Fibroblast of villous mesenchyme (primary cell): ENCODE data around the gene NCKAP5L. TPM values are rescaled to one million over a fixed set of nuclear protein-coding genes. Genes with fewer than 3 reads are reported as not detected.

Experiments
- DNase-seq: peaks from one replicate; pipeline ENCODE4 v3.0.0-alpha.2; 2010; ENCODE audit warnings: low read depth
- H3K4me3 ChIP-seq: 2 replicates; pipeline ENCODE4 v1.5.1; 2011; ENCODE audit warnings: low read depth, mild to moderate bottlenecking, low read length
- CTCF ChIP-seq: IDR thresholded peaks from 2 replicates; pipeline ENCODE4 v1.5.1; 2012; ENCODE audit warnings: low read depth, mild to moderate bottlenecking, low read length; ENCODE audit not compliant: insufficient read depth
- total RNA-seq: library from RNA; depleted of rRNA; stranded (reverse); fragments of >200 nt; gene quantifications from 2 replicates; pipeline ENCODE4 v1.2.3, GENCODE V29; 2012

Gene NCKAP5L, protein sequence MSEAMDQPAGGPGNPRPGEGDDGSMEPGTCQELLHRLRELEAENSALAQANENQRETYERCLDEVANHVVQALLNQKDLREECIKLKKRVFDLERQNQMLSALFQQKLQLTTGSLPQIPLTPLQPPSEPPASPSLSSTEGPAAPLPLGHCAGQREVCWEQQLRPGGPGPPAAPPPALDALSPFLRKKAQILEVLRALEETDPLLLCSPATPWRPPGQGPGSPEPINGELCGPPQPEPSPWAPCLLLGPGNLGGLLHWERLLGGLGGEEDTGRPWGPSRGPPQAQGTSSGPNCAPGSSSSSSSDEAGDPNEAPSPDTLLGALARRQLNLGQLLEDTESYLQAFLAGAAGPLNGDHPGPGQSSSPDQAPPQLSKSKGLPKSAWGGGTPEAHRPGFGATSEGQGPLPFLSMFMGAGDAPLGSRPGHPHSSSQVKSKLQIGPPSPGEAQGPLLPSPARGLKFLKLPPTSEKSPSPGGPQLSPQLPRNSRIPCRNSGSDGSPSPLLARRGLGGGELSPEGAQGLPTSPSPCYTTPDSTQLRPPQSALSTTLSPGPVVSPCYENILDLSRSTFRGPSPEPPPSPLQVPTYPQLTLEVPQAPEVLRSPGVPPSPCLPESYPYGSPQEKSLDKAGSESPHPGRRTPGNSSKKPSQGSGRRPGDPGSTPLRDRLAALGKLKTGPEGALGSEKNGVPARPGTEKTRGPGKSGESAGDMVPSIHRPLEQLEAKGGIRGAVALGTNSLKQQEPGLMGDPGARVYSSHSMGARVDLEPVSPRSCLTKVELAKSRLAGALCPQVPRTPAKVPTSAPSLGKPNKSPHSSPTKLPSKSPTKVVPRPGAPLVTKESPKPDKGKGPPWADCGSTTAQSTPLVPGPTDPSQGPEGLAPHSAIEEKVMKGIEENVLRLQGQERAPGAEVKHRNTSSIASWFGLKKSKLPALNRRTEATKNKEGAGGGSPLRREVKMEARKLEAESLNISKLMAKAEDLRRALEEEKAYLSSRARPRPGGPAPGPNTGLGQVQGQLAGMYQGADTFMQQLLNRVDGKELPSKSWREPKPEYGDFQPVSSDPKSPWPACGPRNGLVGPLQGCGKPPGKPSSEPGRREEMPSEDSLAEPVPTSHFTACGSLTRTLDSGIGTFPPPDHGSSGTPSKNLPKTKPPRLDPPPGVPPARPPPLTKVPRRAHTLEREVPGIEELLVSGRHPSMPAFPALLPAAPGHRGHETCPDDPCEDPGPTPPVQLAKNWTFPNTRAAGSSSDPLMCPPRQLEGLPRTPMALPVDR (N-terminal part only)
- total RNA-seq, result 30.9 and 34.1 TPM in 2 replicates

- TF ChIP-seq CTCF, result no peak
- peak; percentile 99 for DNase-seq
- H3K4me3 ChIP-seq, result peak within 1 kb of the TSS; percentile 82
Measured at GRCh38 chr12:49828133-49829091, at the start of gene NCKAP5L. TSS of gene NCKAP5L (minus strand) at chr12:49828413. CDS start at chr12:49804044, 24,369 bp downstream.

DNA sequence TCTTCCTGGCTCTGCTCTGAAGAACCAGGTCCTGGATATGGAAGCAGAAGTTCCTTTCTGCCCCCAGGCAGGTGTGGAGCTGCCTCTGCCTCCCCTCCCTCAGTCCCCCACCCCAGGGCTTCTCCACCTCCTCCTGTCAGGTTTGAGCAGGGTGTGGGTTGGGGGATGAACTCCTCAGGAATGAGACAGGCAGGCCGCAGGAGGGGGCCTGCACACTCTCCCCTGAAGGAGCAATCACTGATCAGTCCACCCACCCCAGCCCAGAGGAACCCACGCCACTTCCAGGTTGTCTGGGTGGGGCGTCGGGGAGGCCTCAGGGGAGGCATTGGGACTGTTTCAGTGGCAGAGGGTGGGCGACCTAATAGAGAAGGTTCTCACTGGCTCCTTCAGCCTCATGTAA lies 48.9 kb upstream of the NCKAP5L start:
- no peak for DNase-seq
- no peak for TF ChIP-seq CTCF
- H3K4me3 ChIP-seq, result no peak overlapping the region

GRCh38 chr12:49876070-49876469 lies 47.9 kb upstream of the NCKAP5L start:
- TF ChIP-seq CTCF, result no peak
- no peak overlapping the region for H3K4me3 ChIP-seq
- DNase-seq, result no peak

- no peak overlapping the region for H3K4me3 ChIP-seq
- DNase-seq, result no peak
- no peak for TF ChIP-seq CTCF
Measured at GRCh38 chr12:49875115-49875720, 47.0 kb upstream of the NCKAP5L start.

DNA sequence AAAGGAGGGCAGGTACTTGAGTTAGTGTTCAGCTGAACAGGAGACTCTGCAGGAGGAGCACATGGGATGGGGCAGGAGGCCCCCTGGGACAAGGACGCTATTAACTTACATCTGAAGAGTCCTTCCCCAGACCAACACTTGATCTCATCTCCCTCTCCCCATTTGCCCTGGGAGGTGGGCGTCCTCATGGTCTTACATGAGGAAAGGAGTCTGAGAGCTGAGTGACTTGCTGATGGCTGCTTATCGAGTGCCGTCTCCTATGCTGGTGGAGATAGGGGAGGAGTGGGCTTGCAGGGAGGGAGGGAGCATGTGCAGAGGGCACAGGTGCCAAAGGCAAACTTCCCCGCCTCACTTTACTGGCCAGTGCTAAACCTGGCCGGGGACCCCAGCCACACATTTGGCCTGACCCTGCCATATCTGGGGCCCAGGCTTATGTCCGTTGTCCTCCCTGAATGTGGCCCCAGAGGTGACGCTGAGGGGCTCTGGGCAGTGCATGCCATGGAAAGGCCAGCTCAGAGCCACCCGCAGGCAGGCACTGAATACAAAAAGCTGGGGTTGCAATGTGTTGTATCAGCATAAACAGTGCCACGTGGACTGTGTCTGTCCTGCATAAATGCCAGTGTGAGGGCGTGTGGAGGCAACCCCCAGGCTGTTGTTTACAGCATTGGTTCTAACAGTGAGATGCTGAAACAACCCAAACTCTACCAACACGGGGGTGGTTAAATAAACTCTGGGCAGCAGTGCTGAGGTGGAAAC lies 46.1 kb upstream of the NCKAP5L start:
- TF ChIP-seq CTCF, result no peak
- DNase-seq, result peak; percentile 86
- no peak overlapping the region for H3K4me3 ChIP-seq
